ENCODE results near the gene NR1D1. TPM values are rescaled to one million over a fixed set of nuclear protein-coding genes. Genes with fewer than 3 reads are reported as not detected.

The NR1D1 gene
- total and polyA plus RNA-seq, 2 of the 8 experiments (the other 6 are each of a cell fraction or from before 2014, with no cell fraction given): 1.5 to 4.6 TPM

- Histone ChIP-seq H3K27me3 (replicated peaks in 1 of 4; ENCODE audit: control insufficient read depth in 3 of 4, extremely low read depth in 1 of 4, insufficient read depth in 3 of 4, low read length in 3 of 4) (peaks cover 6 to 24% (median 16%) of the 10 kb centered on the region in 4 experiments; a peak in 6 of 7 replicates), H2AK5ac (ENCODE audit: low read depth, low read length) (no peak overlapping the region), H3K23ac (ENCODE audit: insufficient read length) (no peak overlapping the region), H4K20me1 (replicated peaks in 1 of 2; ENCODE audit: control insufficient read depth in 1 of 2, insufficient read depth in 2 of 2, low read length in 2 of 2) (no peaks in the 10 kb centered on the region), H2BK12ac (ENCODE audit: low read depth, low read length) (peak overlapping the region; percentile 69), H2BK20ac (ENCODE audit: low read length) (0 out of 2 replicates have a peak overlapping the region, but pooled peaks have one; percentile 32), H3K4ac (replicated peaks; ENCODE audit: insufficient read length, low read depth, low read length) (peak overlapping the region; percentile 72), H2BK120ac (replicated peaks; ENCODE audit: low read depth, low read length) (peak overlapping the region; percentile 26), H3K79me2 (ENCODE audit: control insufficient read depth in 1 of 2, insufficient read depth in 2 of 2, low read length in 2 of 2) (no peaks in the 10 kb centered on the region; a peak in 1 of 4 replicates), H2AFZ (ENCODE audit: low read length) (0 out of 2 replicates have a peak overlapping the region, but pooled peaks have one; percentile 58), H3K23me2 (ENCODE audit: low read depth, low read length) (peaks cover 10% of the 10 kb centered on the region; the same call in 1 of the 2 replicates), H2BK5ac (ENCODE audit: low read depth, low read length) (peak overlapping the region; percentile 15), H3K9ac (replicated peaks in 1 of 4; ENCODE audit: extremely low read depth in 1 of 4, low read depth in 3 of 4, low read length in 3 of 4) (peak overlapping the region; percentile 10 to 63 (median 48); a peak in 6 of 7 replicates), H4K5ac (ENCODE audit: insufficient read length, low read depth, low read length) (peak overlapping the region; percentile 48), H3K27ac (ENCODE audit: low read depth, low read length) (no peak overlapping the region), H4K91ac (replicated peaks; ENCODE audit: insufficient read length, low read length) (peak overlapping the region; percentile 2), H3K9me3 (ENCODE audit: insufficient read depth in 2 of 2, low read depth in 1 of 2, low read length in 1 of 2) (peaks cover 0 to 6% of the 10 kb centered on the region in 2 experiments; a peak in 1 of 4 replicates), H3K18ac (ENCODE audit: extremely low read depth, low read length) (peak overlapping the region; percentile 97), H3K56ac (replicated peaks; ENCODE audit: insufficient read length, low read depth, low read length) (no peak overlapping the region), H3K4me1 (replicated peaks in 1 of 4; ENCODE audit: control insufficient read depth in 3 of 4, insufficient read depth in 4 of 4, low read length in 3 of 4) (peaks cover 14 to 36% (median 24%) of the 10 kb centered on the region in 4 experiments), H3K4me2 (ENCODE audit: insufficient read depth in 1 of 2, low read depth in 2 of 2, low read length in 2 of 2) (peak overlapping the region; percentile 89 to 95), H3K79me1 (ENCODE audit: low read depth, low read length) (peaks cover 4% of the 10 kb centered on the region; the same call in 1 of the 2 replicates), H4K8ac (ENCODE audit: extremely low read depth, insufficient read depth, low read length) (peak overlapping the region; percentile 39; the same call in 1 of the 2 replicates), H3K4me3 (ENCODE audit: extremely low read depth in 1 of 4, insufficient read depth in 2 of 4, low read depth in 3 of 4, low read length in 4 of 4) (peak overlapping the region; percentile 48 to 83 (median 63)), H2BK15ac (ENCODE audit: low read length) (peak overlapping the region; percentile 55; the same call in 1 of the 2 replicates), H3K14ac (ENCODE audit: insufficient read length) (no peak overlapping the region), H3K36me3 (ENCODE audit: control insufficient read depth in 2 of 4, insufficient read depth in 4 of 4, low read length in 3 of 4) (peaks cover 0 to 17% (median 6%) of the 10 kb centered on the region in 4 experiments; a peak in 5 of 8 replicates)
- ChIA-PET POLR2A (ENCODE audit: partially characterized antibody) (interaction anchor here (0.9 to 20.8 kb wide), 14 partner anchors 11 to 369 kb away, joined by 3 to 399 read pairs (median 6); partner anchors contain the start of genes CASC3, MED24 and MSL1), CTCF (ENCODE audit: partially characterized antibody) (interaction anchor here (0.6 to 7.6 kb wide), 13 partner anchors 9 to 1806 kb away, joined by 3 to 110 read pairs (median 4); partner anchors contain the start of gene CSF3)
- DNase-seq (ENCODE audit: low read depth in 1 of 2, low spot score in 2 of 2) (no peak), FAIRE-seq (no peak)
- 22% methylated on average over 31 of the region's 31 CpGs; no CpG with 5 or more reads in 1 of the 2 experiments for WGBS, 2 experiments (ENCODE audit: extremely low coverage in 1 of 2, insufficient coverage in 1 of 2, insufficient read length in 1 of 2, insufficient replicate concordance in 2 of 2, low coverage in 1 of 2, low lambda C conversion rate in 2 of 2, missing lambda C conversion rate in 1 of 2)
- TF ChIP-seq CEBPB (IDR thresholded peaks at IDR 0.05; ENCODE audit: low read depth, low read length) (no peak), ATF2 (IDR thresholded peaks at IDR 0.05; ENCODE audit: low read length) (0 out of 2 replicates have a peak, but pooled peaks have one; percentile 14), MAX (IDR thresholded peaks at IDR 0.05) (no peak), KDM4A (IDR thresholded peaks at IDR 0.05; ENCODE audit: low read depth, low read length, severe bottlenecking) (peak; percentile 60), SIN3A (conservative IDR thresholded peaks at IDR 0.05 in 1 of 2, IDR thresholded peaks at IDR 0.05 in 1 of 2; ENCODE audit: low read depth in 1 of 2, low read length in 2 of 2) (0 out of 4 replicates have a peak, but pooled peaks of 1 of the 2 experiments have one; percentile 17), YY1 (IDR thresholded peaks at IDR 0.05; ENCODE audit: low read depth, low read length) (no peak), TAF7 (optimal IDR thresholded peaks at IDR 0.05; ENCODE audit: borderline replicate concordance, low read depth, low read length) (no peak), GTF2F1 (IDR thresholded peaks at IDR 0.05; ENCODE audit: borderline replicate concordance, low read depth, low read length) (no peak)
These were observed 570 bp downstream of the NR1D1 start for GRCh38 chr17:40099619-40100418.

Measured in H1 (cell line).